Ovary (tissue), 3 donors: ENCODE results near the gene PIK3C2G.

Source experiments
- CTCF ChIP-seq, 3 donors: fragments of 450-650 bp in 2 of 3; fragments of 200-600 bp in 1 of 3; IDR thresholded peaks; one replicate each; pipeline versions ENCODE4 v1.5.1 to v1.8.0; 2016 to 2022; ENCODE audit warnings: antibody characterized with exemption in 3 of 3, mild to moderate bottlenecking in 1 of 3
- POLR2A ChIP-seq: fragments of 450-650 bp; IDR thresholded peaks from one replicate; pipeline ENCODE4 v1.6.1; 2017; ENCODE audit warnings: antibody characterized with exemption, mild to moderate bottlenecking, moderate library complexity
- donor health status: DM: no; HTN: no; CAD: no.

- TF ChIP-seq CTCF (IDR thresholded peaks at IDR 0.05) (no peak), POLR2A (no peak)
Measured at GRCh38 chr12:18632848-18633247, 371.5 kb downstream of the PIK3C2G start.
